ENCODE measurements around the gene LOX. TPM values are rescaled to one million over a fixed set of nuclear protein-coding genes. Genes with fewer than 3 reads are reported as not detected.

The LOX gene
- polyA plus RNA-seq, 1 donor from 2014 or later = 0.52 TPM

DNA sequence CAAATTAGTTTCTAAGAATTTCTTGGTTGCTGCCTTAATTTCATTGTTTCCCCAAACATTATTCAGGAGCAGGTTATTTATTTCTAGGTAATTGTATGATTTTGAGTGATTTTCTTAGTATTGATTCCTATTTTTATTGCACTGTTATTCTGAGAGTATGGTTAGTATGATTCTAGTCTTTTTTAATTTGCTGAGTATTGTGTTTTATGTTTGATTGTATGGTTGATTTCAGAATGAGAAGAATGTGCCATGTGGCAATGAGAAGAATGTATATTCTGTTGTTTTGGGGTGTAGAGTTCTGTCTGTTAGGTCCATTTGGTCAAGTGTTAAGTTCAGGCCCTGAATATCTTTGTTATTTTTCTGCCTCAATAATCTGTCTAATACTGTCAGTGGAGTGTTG lies 27.1 kb downstream of the LOX start:
- no peak overlapping the region for H3K9ac ChIP-seq (ENCODE audit: low read length)
- H3K27me3 ChIP-seq (ENCODE audit: insufficient read depth, low read depth, low read length) = no peaks in the 10 kb centered on the region
- no peak overlapping the region for H2AFZ ChIP-seq (ENCODE audit: low read depth, low read length)
- H3K4me2 ChIP-seq (ENCODE audit: low read length) = no peak overlapping the region
- H3F3A ChIP-seq (ENCODE audit: insufficient read depth, low read length, poor library complexity, severe bottlenecking) = no peaks in the 10 kb centered on the region
- H3K4me3 ChIP-seq (ENCODE audit: low read length) = no peak overlapping the region
- no peaks in the 10 kb centered on the region for H4K20me1 ChIP-seq (ENCODE audit: insufficient read depth)
- H3K9me3 ChIP-seq (ENCODE audit: low read length) = no peaks in the 10 kb centered on the region
- H3K9me2 ChIP-seq (ENCODE audit: insufficient read depth, low read length) = no peaks in the 10 kb centered on the region
- H3K36me3 ChIP-seq (ENCODE audit: insufficient read depth, low read length) = no peaks in the 10 kb centered on the region
- H3K79me2 ChIP-seq (replicated peaks; ENCODE audit: insufficient read depth, low read length) = no peaks in the 10 kb centered on the region
- H3K27ac ChIP-seq (ENCODE audit: low read length) = no peak overlapping the region
- no peak for TF ChIP-seq SMC3 (conservative IDR thresholded peaks at IDR 0.05; ENCODE audit: poor library complexity)
- TF ChIP-seq, protein P1, sequence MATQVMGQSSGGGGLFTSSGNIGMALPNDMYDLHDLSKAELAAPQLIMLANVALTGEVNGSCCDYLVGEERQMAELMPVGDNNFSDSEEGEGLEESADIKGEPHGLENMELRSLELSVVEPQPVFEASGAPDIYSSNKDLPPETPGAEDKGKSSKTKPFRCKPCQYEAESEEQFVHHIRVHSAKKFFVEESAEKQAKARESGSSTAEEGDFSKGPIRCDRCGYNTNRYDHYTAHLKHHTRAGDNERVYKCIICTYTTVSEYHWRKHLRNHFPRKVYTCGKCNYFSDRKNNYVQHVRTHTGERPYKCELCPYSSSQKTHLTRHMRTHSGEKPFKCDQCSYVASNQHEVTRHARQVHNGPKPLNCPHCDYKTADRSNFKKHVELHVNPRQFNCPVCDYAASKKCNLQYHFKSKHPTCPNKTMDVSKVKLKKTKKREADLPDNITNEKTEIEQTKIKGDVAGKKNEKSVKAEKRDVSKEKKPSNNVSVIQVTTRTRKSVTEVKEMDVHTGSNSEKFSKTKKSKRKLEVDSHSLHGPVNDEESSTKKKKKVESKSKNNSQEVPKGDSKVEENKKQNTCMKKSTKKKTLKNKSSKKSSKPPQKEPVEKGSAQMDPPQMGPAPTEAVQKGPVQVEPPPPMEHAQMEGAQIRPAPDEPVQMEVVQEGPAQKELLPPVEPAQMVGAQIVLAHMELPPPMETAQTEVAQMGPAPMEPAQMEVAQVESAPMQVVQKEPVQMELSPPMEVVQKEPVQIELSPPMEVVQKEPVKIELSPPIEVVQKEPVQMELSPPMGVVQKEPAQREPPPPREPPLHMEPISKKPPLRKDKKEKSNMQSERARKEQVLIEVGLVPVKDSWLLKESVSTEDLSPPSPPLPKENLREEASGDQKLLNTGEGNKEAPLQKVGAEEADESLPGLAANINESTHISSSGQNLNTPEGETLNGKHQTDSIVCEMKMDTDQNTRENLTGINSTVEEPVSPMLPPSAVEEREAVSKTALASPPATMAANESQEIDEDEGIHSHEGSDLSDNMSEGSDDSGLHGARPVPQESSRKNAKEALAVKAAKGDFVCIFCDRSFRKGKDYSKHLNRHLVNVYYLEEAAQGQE (IDR thresholded peaks at IDR 0.05; ENCODE audit: borderline replicate concordance) = no peak
- no peak for TF ChIP-seq MXI1 (conservative IDR thresholded peaks at IDR 0.05; ENCODE audit: poor library complexity, severe bottlenecking)
- TF ChIP-seq EZH2 (IDR thresholded peaks at IDR 0.05; ENCODE audit: borderline replicate concordance, insufficient read depth, low read length, poor library complexity, severe bottlenecking) = no peak
- TF ChIP-seq, protein P2, sequence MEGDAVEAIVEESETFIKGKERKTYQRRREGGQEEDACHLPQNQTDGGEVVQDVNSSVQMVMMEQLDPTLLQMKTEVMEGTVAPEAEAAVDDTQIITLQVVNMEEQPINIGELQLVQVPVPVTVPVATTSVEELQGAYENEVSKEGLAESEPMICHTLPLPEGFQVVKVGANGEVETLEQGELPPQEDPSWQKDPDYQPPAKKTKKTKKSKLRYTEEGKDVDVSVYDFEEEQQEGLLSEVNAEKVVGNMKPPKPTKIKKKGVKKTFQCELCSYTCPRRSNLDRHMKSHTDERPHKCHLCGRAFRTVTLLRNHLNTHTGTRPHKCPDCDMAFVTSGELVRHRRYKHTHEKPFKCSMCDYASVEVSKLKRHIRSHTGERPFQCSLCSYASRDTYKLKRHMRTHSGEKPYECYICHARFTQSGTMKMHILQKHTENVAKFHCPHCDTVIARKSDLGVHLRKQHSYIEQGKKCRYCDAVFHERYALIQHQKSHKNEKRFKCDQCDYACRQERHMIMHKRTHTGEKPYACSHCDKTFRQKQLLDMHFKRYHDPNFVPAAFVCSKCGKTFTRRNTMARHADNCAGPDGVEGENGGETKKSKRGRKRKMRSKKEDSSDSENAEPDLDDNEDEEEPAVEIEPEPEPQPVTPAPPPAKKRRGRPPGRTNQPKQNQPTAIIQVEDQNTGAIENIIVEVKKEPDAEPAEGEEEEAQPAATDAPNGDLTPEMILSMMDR (IDR thresholded peaks at IDR 0.05; ENCODE audit: poor library complexity, severe bottlenecking) = no peak
- TF ChIP-seq POLR2AphosphoS5 (IDR thresholded peaks at IDR 0.05) = no peak
- no peak for TF ChIP-seq EP300 (conservative IDR thresholded peaks at IDR 0.05; ENCODE audit: poor library complexity, severe bottlenecking)
- TF ChIP-seq TAF1 (IDR thresholded peaks at IDR 0.05; ENCODE audit: low read depth) = no peak
- no peak for TF ChIP-seq RAD21 (conservative IDR thresholded peaks at IDR 0.05)

DNA sequence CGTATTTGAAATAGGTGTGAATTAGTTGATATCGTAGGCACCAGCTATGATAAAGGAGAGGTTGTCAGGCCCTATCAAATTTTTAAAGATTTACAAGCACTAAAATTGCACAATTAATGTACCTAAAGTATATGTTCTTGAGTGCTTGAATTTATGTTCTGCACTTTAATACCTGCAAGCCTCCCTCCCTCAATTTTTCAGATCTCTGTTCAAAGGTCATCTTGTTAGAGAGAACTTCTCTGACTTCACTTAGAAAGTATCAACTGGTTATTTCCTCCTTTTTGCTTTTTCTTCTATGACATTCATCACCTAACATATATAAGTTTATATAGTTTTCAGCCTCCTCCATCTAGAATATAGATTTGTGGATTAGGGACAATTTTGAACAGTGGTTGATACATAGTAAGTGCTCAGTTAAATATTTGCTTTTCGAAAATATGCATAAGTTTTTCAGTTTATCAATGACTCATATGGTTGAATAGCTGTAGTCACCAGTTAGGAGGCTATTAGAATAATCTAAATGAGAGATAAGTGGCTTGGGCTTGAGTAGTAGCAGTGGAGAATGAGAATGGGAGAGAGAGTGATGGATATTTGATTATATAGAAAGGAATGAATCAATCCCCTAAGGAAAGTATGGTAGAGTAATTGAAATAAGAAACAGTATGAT lies 37.3 kb downstream of the LOX start:
- Histone ChIP-seq H2AFZ (ENCODE audit: low read depth, low read length) (no peak overlapping the region), H3K36me3 (ENCODE audit: insufficient read depth, low read length) (no peaks in the 10 kb centered on the region), H3K27ac (ENCODE audit: low read length) (no peak overlapping the region), H3K4me3 (ENCODE audit: low read length) (no peak overlapping the region), H3F3A (ENCODE audit: insufficient read depth, low read length, poor library complexity, severe bottlenecking) (no peaks in the 10 kb centered on the region), H3K9ac (ENCODE audit: low read length) (no peak overlapping the region), H3K27me3 (ENCODE audit: insufficient read depth, low read depth, low read length) (no peaks in the 10 kb centered on the region), H3K4me2 (ENCODE audit: low read length) (no peak overlapping the region), H3K9me3 (ENCODE audit: low read length) (no peaks in the 10 kb centered on the region), H3K9me2 (ENCODE audit: insufficient read depth, low read length) (no peaks in the 10 kb centered on the region), H3K79me2 (replicated peaks; ENCODE audit: insufficient read depth, low read length) (no peaks in the 10 kb centered on the region), H4K20me1 (ENCODE audit: insufficient read depth) (no peaks in the 10 kb centered on the region)
- TF ChIP-seq EZH2 (IDR thresholded peaks at IDR 0.05; ENCODE audit: borderline replicate concordance, insufficient read depth, low read length, poor library complexity, severe bottlenecking) = no peak
- no peak for TF ChIP-seq TAF1 (IDR thresholded peaks at IDR 0.05; ENCODE audit: low read depth)
- TF ChIP-seq, protein P1 (IDR thresholded peaks at IDR 0.05; ENCODE audit: borderline replicate concordance) = no peak
- no peak for TF ChIP-seq SMC3 (conservative IDR thresholded peaks at IDR 0.05; ENCODE audit: poor library complexity)
- no peak for TF ChIP-seq POLR2AphosphoS5 (IDR thresholded peaks at IDR 0.05)
- TF ChIP-seq MXI1 (conservative IDR thresholded peaks at IDR 0.05; ENCODE audit: poor library complexity, severe bottlenecking) = no peak
- TF ChIP-seq EP300 (conservative IDR thresholded peaks at IDR 0.05; ENCODE audit: poor library complexity, severe bottlenecking) = no peak
- no peak for TF ChIP-seq RAD21 (conservative IDR thresholded peaks at IDR 0.05)
- TF ChIP-seq, protein P2 (IDR thresholded peaks at IDR 0.05; ENCODE audit: poor library complexity, severe bottlenecking) = no peak

All from neural cell (in vitro differentiated cells).